ENCODE measurements around the gene TMEM116. TPM values are rescaled to one million over a fixed set of nuclear protein-coding genes. Genes with fewer than 3 reads are reported as not detected.
A peak's percentile ranks its signal among the peaks of the same experiment; 100 is the strongest.

TMEM116 gene
- total RNA-seq, 3 donors from 2014 or later (not counting 1 experiment from before 2014, with no cell fraction given) = 6.5 to 10.2 (median 10.1) TPM

- Mint-ChIP-seq H3K4me1 (no peaks in the 10 kb centered on the region), H3K27me3 (ENCODE audit: low read depth in 2 of 2) (no peaks in the 10 kb centered on the region), H3K4me3 (no peak overlapping the region), H3K36me3 (peaks cover 9% of the 10 kb centered on the region), H3K27ac (no peak overlapping the region), H3K9me3 (peaks cover 12 to 16% of the 10 kb centered on the region in 2 donors)
- DNase-seq = no peak
- intact Hi-C loops (cut with micrococcal nuclease) = no loop called here
- H3K9me3 ChIP-seq (ENCODE audit: control insufficient read depth, insufficient read depth, low read length) = no peaks in the 10 kb centered on the region
- H3K4me1 ChIP-seq (ENCODE audit: control insufficient read depth, insufficient read depth, low read length) = no peaks in the 10 kb centered on the region
- WGBS (ENCODE audit: insufficient coverage) = 100% methylated on average over 1 of the region's 1 CpG
- no peak for TF ChIP-seq CTCF (IDR thresholded peaks at IDR 0.05)
- no peak overlapping the region for H3K27ac ChIP-seq (ENCODE audit: low read length)
- ATAC-seq = no peak
- no peaks in the 10 kb centered on the region for H3K36me3 ChIP-seq (ENCODE audit: control insufficient read depth, insufficient read depth, low read length)
- H3K27me3 ChIP-seq (ENCODE audit: control insufficient read depth, insufficient read depth, low read length) = no peaks in the 10 kb centered on the region
- no peak overlapping the region for H3K4me3 ChIP-seq (ENCODE audit: low read length)
These were observed 105.2 kb downstream of the TMEM116 start for GRCh38 chr12:111907740-111908139.

GRCh38 chr12:111905502-111905901, 107.5 kb downstream of the TMEM116 start:
- Histone ChIP-seq H3K9me3 (ENCODE audit: control insufficient read depth, insufficient read depth, low read length) (no peaks in the 10 kb centered on the region), H3K4me3 (ENCODE audit: low read length) (no peak overlapping the region), H3K27me3 (ENCODE audit: control insufficient read depth, insufficient read depth, low read length) (no peaks in the 10 kb centered on the region), H3K4me1 (ENCODE audit: control insufficient read depth, insufficient read depth, low read length) (no peaks in the 10 kb centered on the region), H3K27ac (ENCODE audit: low read length) (no peak overlapping the region), H3K36me3 (ENCODE audit: control insufficient read depth, insufficient read depth, low read length) (no peaks in the 10 kb centered on the region)
- Mint-ChIP-seq H3K4me1 (no peaks in the 10 kb centered on the region), H3K27ac (no peak overlapping the region), H3K9me3 (peaks cover 12 to 16% of the 10 kb centered on the region in 2 donors), H3K27me3 (ENCODE audit: low read depth in 2 of 2) (no peaks in the 10 kb centered on the region), H3K4me3 (no peak overlapping the region), H3K36me3 (peaks cover 9% of the 10 kb centered on the region)
- intact Hi-C loops (cut with micrococcal nuclease) = no loop called here
- TF ChIP-seq CTCF (IDR thresholded peaks at IDR 0.05) = no peak
- DNase-seq (no peak), ATAC-seq (no peak)
- WGBS (ENCODE audit: insufficient coverage) = 95% methylated on average over 3 of the region's 3 CpGs

DNA sequence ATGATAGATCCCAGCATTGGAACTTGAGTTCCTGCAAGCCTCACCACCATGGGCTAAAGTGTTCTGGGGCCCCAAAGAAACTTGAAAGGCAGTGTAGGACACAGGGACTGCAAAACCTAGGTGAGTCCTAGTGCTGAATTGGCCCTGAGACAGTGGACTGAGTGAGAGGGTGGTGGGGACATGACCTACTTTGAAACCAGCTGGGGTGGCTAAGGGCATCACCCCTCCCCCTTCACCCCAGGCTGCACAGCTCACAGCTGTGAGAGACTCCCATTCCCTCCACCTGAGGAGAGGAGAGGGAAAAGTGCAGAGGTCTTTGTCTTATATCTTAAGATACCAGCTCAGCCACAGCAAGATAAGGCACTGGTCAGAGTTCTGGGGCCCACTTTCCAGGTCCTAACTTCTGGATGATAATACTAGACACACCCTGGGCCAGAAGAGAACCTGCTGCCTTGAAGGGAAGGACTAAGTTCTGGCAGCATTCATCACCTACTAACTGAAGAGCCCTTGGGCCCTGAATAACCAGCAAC, 108.5 kb downstream of the TMEM116 start:
- no peaks in the 10 kb centered on the region for H3K36me3 ChIP-seq (ENCODE audit: control insufficient read depth, insufficient read depth, low read length)
- no peak overlapping the region for H3K27ac ChIP-seq (ENCODE audit: low read length)
- no peaks in the 10 kb centered on the region for H3K4me1 ChIP-seq (ENCODE audit: control insufficient read depth, insufficient read depth, low read length)
- Mint-ChIP-seq H3K9me3 (peaks cover 11 to 16% of the 10 kb centered on the region in 2 donors), H3K27me3 (ENCODE audit: low read depth in 2 of 2) (no peaks in the 10 kb centered on the region), H3K4me3 (no peak overlapping the region), H3K4me1 (no peaks in the 10 kb centered on the region), H3K36me3 (peaks cover 9% of the 10 kb centered on the region), H3K27ac (no peak overlapping the region)
- ATAC-seq = no peak
- H3K27me3 ChIP-seq (ENCODE audit: control insufficient read depth, insufficient read depth, low read length) = no peaks in the 10 kb centered on the region
- intact Hi-C loops (cut with micrococcal nuclease) = no loop called here
- H3K4me3 ChIP-seq (ENCODE audit: low read length) = no peak overlapping the region
- H3K9me3 ChIP-seq (ENCODE audit: control insufficient read depth, insufficient read depth, low read length) = no peaks in the 10 kb centered on the region
- DNase-seq = no peak
- TF ChIP-seq CTCF (IDR thresholded peaks at IDR 0.05) = no peak

DNA sequence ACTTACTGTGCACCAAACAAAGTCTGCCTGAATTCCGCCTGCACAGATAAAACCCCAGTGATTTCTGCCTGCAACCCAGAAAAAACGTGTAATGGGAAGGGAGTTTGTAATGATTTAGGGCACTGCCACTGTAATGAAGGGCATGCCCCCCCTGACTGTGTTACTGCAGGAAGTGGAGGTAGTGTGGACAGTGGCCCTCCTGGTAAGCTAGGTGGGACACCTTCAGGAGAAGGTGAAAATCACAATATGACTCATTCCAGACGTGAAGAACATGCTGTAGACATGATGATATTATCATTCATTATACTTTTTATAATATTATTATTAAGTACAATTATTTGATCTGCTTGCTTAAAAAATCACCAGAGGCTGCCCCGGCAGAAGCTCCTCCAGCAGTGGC, 111.8 kb downstream of the TMEM116 start:
- Mint-ChIP-seq H3K9me3 (peaks cover under 1 to 3% of the 10 kb centered on the region in 2 donors), H3K4me1 (no peaks in the 10 kb centered on the region), H3K27me3 (ENCODE audit: low read depth in 2 of 2) (no peaks in the 10 kb centered on the region), H3K4me3 (no peak overlapping the region), H3K27ac (peak overlapping the region in 1 of 2 donors; percentile 44), H3K36me3 (peaks cover 4% of the 10 kb centered on the region)
- Histone ChIP-seq H3K27ac (ENCODE audit: low read length) (no peak overlapping the region), H3K9me3 (ENCODE audit: control insufficient read depth, insufficient read depth, low read length) (no peaks in the 10 kb centered on the region), H3K27me3 (ENCODE audit: control insufficient read depth, insufficient read depth, low read length) (no peaks in the 10 kb centered on the region), H3K36me3 (ENCODE audit: control insufficient read depth, insufficient read depth, low read length) (peaks cover 3% of the 10 kb centered on the region), H3K4me1 (ENCODE audit: control insufficient read depth, insufficient read depth, low read length) (no peaks in the 10 kb centered on the region), H3K4me3 (ENCODE audit: low read length) (no peak overlapping the region)
- ATAC-seq (no peak), DNase-seq (no peak)
- intact Hi-C loops (cut with micrococcal nuclease) = no loop called here
- TF ChIP-seq CTCF (IDR thresholded peaks at IDR 0.05) = no peak
- 90% methylated on average over 3 of the region's 4 CpGs for WGBS (ENCODE audit: insufficient coverage)
